Neural cell (in vitro differentiated cells): Measurements from ENCODE around the gene PTPN7. TPM values are rescaled to one million over a fixed set of nuclear protein-coding genes. Genes with fewer than 3 reads are reported as not detected.

Experiments
- H2AFZ ChIP-seq: fragments of 200-600, 300-800 bp; sonication (generic), shearing (Covaris generic); 2 replicates; pipeline ENCODE4 v1.6.0; 2014; ENCODE audit warnings: low read depth, mild to moderate bottlenecking, antibody characterized with exemption, low read length, moderate library complexity
- H3F3A ChIP-seq: fragments of 200-600 bp; shearing (Covaris generic); 2 replicates; pipeline ENCODE4 v1.6.1; 2016; ENCODE audit warnings: mild to moderate bottlenecking, moderate library complexity, mixed read lengths, antibody characterized with exemption, low read length; ENCODE audit not compliant: insufficient read depth, poor library complexity, severe bottlenecking
- H3K27ac ChIP-seq: fragments of 200-600, 300-800 bp; sonication (generic), shearing (Covaris generic); 2 replicates; pipeline ENCODE4 v1.5.1; 2014; ENCODE audit warnings: mild to moderate bottlenecking, low read length, moderate library complexity
- H3K27me3 ChIP-seq: fragments of 300-800, 200-600 bp; sonication (generic), shearing (Covaris generic); 2 replicates; pipeline ENCODE4 v1.6.0; 2014; ENCODE audit warnings: mild to moderate bottlenecking, low read depth, low read length, moderate library complexity; ENCODE audit not compliant: insufficient read depth
- H3K36me3 ChIP-seq: fragments of 300-800, 200-600 bp; sonication (generic), shearing (Covaris generic); 2 replicates; pipeline ENCODE4 v1.5.1; 2014; ENCODE audit warnings: mild to moderate bottlenecking, antibody characterized with exemption, low read length, moderate library complexity; ENCODE audit not compliant: insufficient read depth
- H3K4me2 ChIP-seq: fragments of 300-800, 200-600 bp; sonication (generic), shearing (Covaris generic); 2 replicates; pipeline ENCODE4 v1.6.0; 2014; ENCODE audit warnings: mild to moderate bottlenecking, low read length
- H3K4me3 ChIP-seq: fragments of 300-800, 200-600 bp; sonication (generic), shearing (Covaris generic); 2 replicates; pipeline ENCODE4 v1.5.1; 2014; ENCODE audit warnings: mild to moderate bottlenecking, low read length, moderate library complexity
- H3K79me2 ChIP-seq: fragments of 200-600 bp; shearing (Covaris generic); replicated peaks from 2 replicates; pipeline ENCODE4 v1.6.0; 2014; ENCODE audit warnings: mild to moderate bottlenecking, low read length, moderate library complexity; ENCODE audit not compliant: insufficient read depth
- H3K9ac ChIP-seq: fragments of 300-800, 200-600 bp; sonication (generic), shearing (Covaris generic); 2 replicates; pipeline ENCODE4 v1.6.1; 2016; ENCODE audit warnings: mild to moderate bottlenecking, low read length, mixed read lengths
- H3K9me2 ChIP-seq: fragments of 200-600 bp; shearing (Covaris generic); 2 replicates; pipeline ENCODE4 v1.6.1; 2016; ENCODE audit warnings: mild to moderate bottlenecking, low read length, mixed read lengths; ENCODE audit not compliant: insufficient read depth
- H3K9me3 ChIP-seq: fragments of 200-600, 300-800 bp; sonication (generic), shearing (Covaris generic); 2 replicates; pipeline ENCODE4 v1.6.1; 2016; ENCODE audit warnings: mild to moderate bottlenecking, mixed run types, low read length, moderate library complexity, mixed read lengths
- H4K20me1 ChIP-seq: fragments of 200-600 bp; shearing (Covaris generic); 2 replicates; pipeline ENCODE4 v1.6.1; 2016; ENCODE audit warnings: mild to moderate bottlenecking, mixed run types; ENCODE audit not compliant: insufficient read depth
- CTCF ChIP-seq: fragments of 450-650 bp; IDR thresholded peaks from 2 replicates; pipeline ENCODE4 v1.5.1; 2014; ENCODE audit warnings: antibody characterized with exemption, mild to moderate bottlenecking, moderate library complexity; ENCODE audit not compliant: poor library complexity, severe bottlenecking
- EP300 ChIP-seq: fragments of 450-650 bp; conservative IDR thresholded peaks from 2 replicates; pipeline ENCODE4 v1.6.1; 2014; ENCODE audit warnings: antibody characterized with exemption, mild to moderate bottlenecking, moderate library complexity; ENCODE audit not compliant: poor library complexity, severe bottlenecking
- EZH2 ChIP-seq: fragments of 200-600, 300-800 bp; shearing (Covaris generic), sonication (generic); IDR thresholded peaks from 2 replicates; pipeline ENCODE4 v1.6.1; 2014; ENCODE audit warnings: antibody characterized with exemption, low read length, borderline replicate concordance, mild to moderate bottlenecking; ENCODE audit not compliant: insufficient read depth, poor library complexity, severe bottlenecking
- MXI1 ChIP-seq: fragments of 450-650 bp; conservative IDR thresholded peaks from 2 replicates; pipeline ENCODE4 v1.6.1; 2014; ENCODE audit warnings: antibody characterized with exemption, mild to moderate bottlenecking; ENCODE audit not compliant: poor library complexity, severe bottlenecking
- POLR2AphosphoS5 ChIP-seq: IDR thresholded peaks from 2 replicates; pipeline ENCODE4 v1.6.1; 2012
- RAD21 ChIP-seq: fragments of 450-650 bp; conservative IDR thresholded peaks from 2 replicates; pipeline ENCODE4 v1.6.1; 2014; ENCODE audit warnings: antibody characterized with exemption, mild to moderate bottlenecking, moderate library complexity
- REST ChIP-seq: IDR thresholded peaks from 2 replicates; pipeline ENCODE4 v1.6.1; 2012; ENCODE audit warnings: borderline replicate concordance
- SMC3 ChIP-seq: fragments of 450-650 bp; conservative IDR thresholded peaks from 2 replicates; pipeline ENCODE4 v1.6.1; 2014; ENCODE audit warnings: antibody characterized with exemption, mild to moderate bottlenecking, moderate library complexity; ENCODE audit not compliant: poor library complexity
- TAF1 ChIP-seq: IDR thresholded peaks from 2 replicates; pipeline ENCODE4 v1.6.1; 2012; ENCODE audit warnings: low read depth
- polyA plus RNA-seq: library from polyadenylated mRNA; depleted of rRNA; stranded (reverse); fragments of >200 nt; gene quantifications from 2 replicates; pipeline ENCODE4 v1.2.3, GENCODE V29; 2014

Gene PTPN7
- polyA plus RNA-seq, 1 donor from 2014 or later: 2.1 TPM

- Histone ChIP-seq H3K9ac (no peak overlapping the region), H3K4me2 (no peak overlapping the region), H3F3A (no peaks in the 10 kb centered on the region), H3K79me2 (no peaks in the 10 kb centered on the region), H4K20me1 (no peaks in the 10 kb centered on the region), H3K4me3 (no peak overlapping the region), H3K27ac (no peak overlapping the region), H3K27me3 (no peaks in the 10 kb centered on the region), H2AFZ (no peak overlapping the region), H3K9me3 (no peaks in the 10 kb centered on the region), H3K36me3 (no peaks in the 10 kb centered on the region), H3K9me2 (no peaks in the 10 kb centered on the region)
- TF ChIP-seq REST (no peak), TAF1 (no peak), RAD21 (no peak), CTCF (no peak), EP300 (no peak), MXI1 (no peak), EZH2 (no peak), SMC3 (no peak), POLR2AphosphoS5 (no peak)
Measured at GRCh38 chr1:202152399-202152798, 8.0 kb downstream of the PTPN7 start.

GRCh38 chr1:202151045-202151444 lies 9.4 kb downstream of the PTPN7 start:
- Histone ChIP-seq H3K4me3 (no peak overlapping the region), H3F3A (no peaks in the 10 kb centered on the region), H3K36me3 (no peaks in the 10 kb centered on the region), H3K27ac (no peak overlapping the region), H3K79me2 (no peaks in the 10 kb centered on the region), H3K9ac (no peak overlapping the region), H3K9me2 (no peaks in the 10 kb centered on the region), H3K4me2 (no peak overlapping the region), H3K9me3 (no peaks in the 10 kb centered on the region), H2AFZ (no peak overlapping the region), H4K20me1 (no peaks in the 10 kb centered on the region), H3K27me3 (no peaks in the 10 kb centered on the region)
- TF ChIP-seq EZH2 (no peak), CTCF (no peak), EP300 (no peak), RAD21 (no peak), TAF1 (no peak), REST (no peak), MXI1 (no peak), SMC3 (no peak), POLR2AphosphoS5 (no peak)
